Liver (tissue), 9 donors: Measurements from ENCODE around the gene CCSAP. TPM values are rescaled to one million over a fixed set of nuclear protein-coding genes. Genes with fewer than 3 reads are reported as not detected.

Experiments
- DNase-seq: peaks from one replicate; pipeline ENCODE4 v3.0.0-alpha.2; 2017; ENCODE audit warnings: low spot score
- H3K27ac ChIP-seq, 2 donors: one replicate each; pipeline ENCODE4 v1.7.0; 2013; ENCODE audit warnings: inconsistent platforms in 2 of 2, low read length in 2 of 2, control low read depth in 1 of 2, low read depth in 1 of 2, mild to moderate bottlenecking in 1 of 2
- H3K27me3 ChIP-seq, 4 donors: one replicate each; pipeline versions ENCODE4 v1.6.1 to v1.7.0; 2013; ENCODE audit warnings: low read length in 3 of 4, inconsistent platforms in 1 of 4, mild to moderate bottlenecking in 1 of 4, moderate library complexity in 1 of 4; ENCODE audit not compliant: control insufficient read depth in 4 of 4, insufficient read depth in 4 of 4
- H3K36me3 ChIP-seq, 4 donors: one replicate each; pipeline versions ENCODE4 v1.6.1 to v1.7.0; 2013; ENCODE audit warnings: low read length in 3 of 4, mild to moderate bottlenecking in 3 of 4, low read depth in 1 of 4, moderate library complexity in 1 of 4; ENCODE audit not compliant: control insufficient read depth in 4 of 4, insufficient read depth in 3 of 4
- H3K4me1 ChIP-seq, 4 donors: one replicate each; pipeline versions ENCODE4 v1.6.1 to v1.7.0; 2013; ENCODE audit warnings: low read length in 3 of 4, mild to moderate bottlenecking in 3 of 4, moderate library complexity in 1 of 4; ENCODE audit not compliant: control insufficient read depth in 4 of 4, insufficient read depth in 4 of 4
- H3K4me3 ChIP-seq, 3 donors: one replicate each; pipeline versions ENCODE4 v1.6.1 to v1.7.0; 2013; ENCODE audit warnings: low read length in 3 of 3, control low read depth in 1 of 3, low read depth in 1 of 3, mild to moderate bottlenecking in 1 of 3
- H3K9ac ChIP-seq, 2 donors: one replicate each; pipeline ENCODE4 v1.7.0; 2013; ENCODE audit warnings: low read length in 2 of 2, mild to moderate bottlenecking in 2 of 2, moderate library complexity in 2 of 2, control low read depth in 1 of 2, low read depth in 1 of 2
- H3K9me3 ChIP-seq, 4 donors: one replicate each; pipeline versions ENCODE4 v1.6.1 to v1.7.0; 2013; ENCODE audit warnings: low read length in 3 of 4; ENCODE audit not compliant: control insufficient read depth in 4 of 4
- FOXA1 ChIP-seq: IDR thresholded peaks from 2 replicates; pipeline ENCODE4 v1.6.1; 2016; ENCODE audit warnings: antibody characterized with exemption
- FOXA2 ChIP-seq: IDR thresholded peaks from 2 replicates; pipeline ENCODE4 v1.6.1; 2016; ENCODE audit warnings: antibody characterized with exemption
- HNF4A ChIP-seq, 2 donors: conservative IDR thresholded peaks; 2 replicates each; pipeline ENCODE4 v1.6.1; 2016; ENCODE audit warnings: antibody characterized with exemption in 2 of 2, mild to moderate bottlenecking in 2 of 2
- RXRA ChIP-seq, 2 donors: IDR thresholded peaks; 2 replicates each; pipeline ENCODE4 v1.6.1; 2017 to 2018; ENCODE audit warnings: antibody characterized with exemption in 2 of 2, mild to moderate bottlenecking in 1 of 2
- SP1 ChIP-seq: IDR thresholded peaks from 2 replicates; pipeline ENCODE4 v1.6.1; 2018; ENCODE audit warnings: antibody characterized with exemption, mild to moderate bottlenecking
- TAF1 ChIP-seq: conservative IDR thresholded peaks from 2 replicates; pipeline ENCODE4 v1.6.1; 2016; ENCODE audit warnings: antibody characterized with exemption, mild to moderate bottlenecking
- WGBS: extraction: QIAGEN DNeasy Blood & Tissue Kit; methylation state at CpG from one replicate; pipeline ENCODE4 v1.1.7; 2013; 5-methylcytosine and 5-hydroxymethylcytosine counted together
- polyA plus RNA-seq, 2 donors: library from polyadenylated mRNA; stranded (reverse) in 1 of 2; unstranded in 1 of 2; fragments of 200-250 nt in 1 of 2; fragments of >200 nt in 1 of 2; fragmentation: Nextera tagmentation in 1 of 2; extraction: Ambion mirVana in 1 of 2; gene quantifications; one replicate each; pipeline versions ENCODE4 v1.2.1 to v1.2.3, GENCODE V29; 2013 to 2015
- total RNA-seq, 2 donors: library from RNA; depleted of rRNA; stranded (reverse); fragments of >200 nt; gene quantifications; one replicate each; pipeline ENCODE4 v1.2.3, GENCODE V29; 2014
- TF ChIP-seq, protein P1 (sequence below): IDR thresholded peaks from 2 replicates; pipeline ENCODE4 v1.6.1; 2016; ENCODE audit warnings: antibody characterized with exemption
- TF ChIP-seq, protein P2 (sequence below): fragments of 150-350 bp; IDR thresholded peaks from 2 replicates; pipeline ENCODE4 v1.5.1; 2017; ENCODE audit warnings: improper control_type of control experiment, low read depth, low read length; ENCODE audit not compliant: missing input control
- TF ChIP-seq, protein P3 (sequence below): IDR thresholded peaks from 2 replicates; pipeline ENCODE4 v1.6.1; 2016; ENCODE audit warnings: antibody characterized with exemption
- TF ChIP-seq, protein P4 (sequence below): IDR thresholded peaks from 2 replicates; pipeline ENCODE4 v1.6.1; 2016; ENCODE audit warnings: antibody characterized with exemption, mild to moderate bottlenecking
- donor health status: healthy.
- donor health status: healthy.
- donor health status: healthy.
- donor health status: healthy.
- donor health status: healthy.

Gene CCSAP
- total and polyA plus RNA-seq, 4 donors, result 0.77 to 4.6 (median 1.7) TPM

DNA sequence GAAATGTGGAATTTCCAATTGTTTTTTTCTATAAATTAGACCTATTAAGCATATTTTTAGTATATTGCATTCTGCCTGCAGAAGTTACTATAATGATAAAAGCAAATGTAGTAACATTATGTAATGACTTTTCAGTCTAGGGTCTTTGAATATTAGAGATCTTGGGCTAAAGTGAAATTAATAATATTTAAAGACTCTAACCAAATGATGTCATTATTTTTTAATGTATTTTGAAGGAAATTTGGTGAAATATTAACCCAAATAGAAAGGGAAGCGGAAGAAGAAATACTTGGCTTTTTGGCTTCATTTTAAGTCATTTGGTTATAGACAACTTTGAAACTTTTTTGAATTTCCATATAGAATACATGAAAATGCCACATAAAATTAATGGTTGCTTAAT is 45.1 kb downstream of the CCSAP start:
- no peaks in the 10 kb centered on the region for H3K27me3 ChIP-seq
- H3K4me1 ChIP-seq, result peaks cover 0 to 22% (median 18%) of the 10 kb centered on the region in 4 donors
- WGBS, result 68% methylated on average over 1 of the region's 1 CpG
- no peak for TF ChIP-seq HNF4A (conservative IDR thresholded peaks at IDR 0.05)
- TF ChIP-seq, protein P1, sequence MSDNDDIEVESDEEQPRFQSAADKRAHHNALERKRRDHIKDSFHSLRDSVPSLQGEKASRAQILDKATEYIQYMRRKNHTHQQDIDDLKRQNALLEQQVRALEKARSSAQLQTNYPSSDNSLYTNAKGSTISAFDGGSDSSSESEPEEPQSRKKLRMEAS, result no peak
- H3K9ac ChIP-seq, result no peak overlapping the region
- H3K4me3 ChIP-seq, result no peak overlapping the region
- H3K27ac ChIP-seq, result no peak overlapping the region
- H3K36me3 ChIP-seq, result peaks cover 4 to 25% (median 21%) of the 10 kb centered on the region in 4 donors
- no peak for DNase-seq
- no peaks in the 10 kb centered on the region for H3K9me3 ChIP-seq

DNA sequence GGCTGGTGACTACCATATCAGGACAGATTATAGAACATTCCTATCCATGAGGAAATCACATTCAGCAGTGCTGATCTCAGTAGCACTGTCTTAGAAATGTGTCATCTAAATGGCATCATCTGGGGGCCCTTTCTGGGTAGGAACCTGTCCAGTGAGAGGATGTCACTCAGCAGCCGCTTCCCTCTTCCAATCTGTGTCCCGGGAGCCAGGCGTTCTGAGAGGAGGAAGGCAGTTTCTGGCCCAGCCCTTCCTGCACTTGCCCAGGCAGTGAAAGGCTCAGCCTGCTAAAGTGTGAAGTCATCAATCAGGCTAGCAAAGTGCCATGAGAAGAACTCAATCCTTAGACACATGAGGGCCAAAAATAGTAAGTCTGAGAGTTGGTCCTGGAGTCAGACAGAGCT is 46.3 kb downstream of the CCSAP start:
- no peak overlapping the region for H3K9ac ChIP-seq
- 91% methylated on average over 3 of the region's 3 CpGs for WGBS
- no peak overlapping the region for H3K27ac ChIP-seq
- H3K4me3 ChIP-seq, result no peak overlapping the region
- no peak for TF ChIP-seq FOXA2
- TF ChIP-seq, protein P2, sequence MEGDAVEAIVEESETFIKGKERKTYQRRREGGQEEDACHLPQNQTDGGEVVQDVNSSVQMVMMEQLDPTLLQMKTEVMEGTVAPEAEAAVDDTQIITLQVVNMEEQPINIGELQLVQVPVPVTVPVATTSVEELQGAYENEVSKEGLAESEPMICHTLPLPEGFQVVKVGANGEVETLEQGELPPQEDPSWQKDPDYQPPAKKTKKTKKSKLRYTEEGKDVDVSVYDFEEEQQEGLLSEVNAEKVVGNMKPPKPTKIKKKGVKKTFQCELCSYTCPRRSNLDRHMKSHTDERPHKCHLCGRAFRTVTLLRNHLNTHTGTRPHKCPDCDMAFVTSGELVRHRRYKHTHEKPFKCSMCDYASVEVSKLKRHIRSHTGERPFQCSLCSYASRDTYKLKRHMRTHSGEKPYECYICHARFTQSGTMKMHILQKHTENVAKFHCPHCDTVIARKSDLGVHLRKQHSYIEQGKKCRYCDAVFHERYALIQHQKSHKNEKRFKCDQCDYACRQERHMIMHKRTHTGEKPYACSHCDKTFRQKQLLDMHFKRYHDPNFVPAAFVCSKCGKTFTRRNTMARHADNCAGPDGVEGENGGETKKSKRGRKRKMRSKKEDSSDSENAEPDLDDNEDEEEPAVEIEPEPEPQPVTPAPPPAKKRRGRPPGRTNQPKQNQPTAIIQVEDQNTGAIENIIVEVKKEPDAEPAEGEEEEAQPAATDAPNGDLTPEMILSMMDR, result no peak
- DNase-seq, result no peak
- peaks cover 0 to 22% (median 18%) of the 10 kb centered on the region in 4 donors for H3K4me1 ChIP-seq
- H3K9me3 ChIP-seq, result no peaks in the 10 kb centered on the region
- H3K36me3 ChIP-seq, result peaks cover 5 to 22% (median 20%) of the 10 kb centered on the region in 4 donors
- no peaks in the 10 kb centered on the region for H3K27me3 ChIP-seq

DNA sequence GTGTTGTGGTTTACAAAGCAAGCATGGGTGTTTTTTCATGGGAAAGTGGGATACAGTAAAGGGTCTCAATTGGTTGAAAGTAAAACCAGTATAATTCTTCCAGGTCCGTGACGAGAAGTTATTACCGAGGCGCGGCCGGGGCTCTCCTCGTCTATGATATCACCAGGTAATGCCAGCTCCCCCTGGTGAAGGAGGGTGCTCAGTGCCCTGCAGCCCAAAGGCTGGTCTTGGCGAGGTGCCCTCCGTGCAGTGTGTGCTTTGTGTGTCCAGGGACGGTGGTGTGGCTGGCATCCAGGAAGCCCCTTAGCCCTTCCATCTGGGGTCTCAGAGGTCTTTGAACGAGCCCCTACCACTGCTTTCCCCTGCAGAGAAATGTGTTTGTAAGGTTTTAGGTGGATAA is 47.1 kb downstream of the CCSAP start:
- Histone ChIP-seq H3K9me3 (no peaks in the 10 kb centered on the region), H3K36me3 (peaks cover 5 to 24% (median 21%) of the 10 kb centered on the region in 4 donors), H3K4me1 (peaks cover 0 to 22% (median 18%) of the 10 kb centered on the region in 4 donors), H3K9ac (no peak overlapping the region), H3K27me3 (no peaks in the 10 kb centered on the region), H3K4me3 (no peak overlapping the region), H3K27ac (no peak overlapping the region)
- TF ChIP-seq, protein P3, sequence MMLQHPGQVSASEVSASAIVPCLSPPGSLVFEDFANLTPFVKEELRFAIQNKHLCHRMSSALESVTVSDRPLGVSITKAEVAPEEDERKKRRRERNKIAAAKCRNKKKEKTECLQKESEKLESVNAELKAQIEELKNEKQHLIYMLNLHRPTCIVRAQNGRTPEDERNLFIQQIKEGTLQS, result no peak
- TF ChIP-seq TAF1 (no peak), SP1 (no peak), RXRA (IDR thresholded peaks at IDR 0.05) (no peak), FOXA2 (no peak), FOXA1 (no peak)
- TF ChIP-seq, protein P4, sequence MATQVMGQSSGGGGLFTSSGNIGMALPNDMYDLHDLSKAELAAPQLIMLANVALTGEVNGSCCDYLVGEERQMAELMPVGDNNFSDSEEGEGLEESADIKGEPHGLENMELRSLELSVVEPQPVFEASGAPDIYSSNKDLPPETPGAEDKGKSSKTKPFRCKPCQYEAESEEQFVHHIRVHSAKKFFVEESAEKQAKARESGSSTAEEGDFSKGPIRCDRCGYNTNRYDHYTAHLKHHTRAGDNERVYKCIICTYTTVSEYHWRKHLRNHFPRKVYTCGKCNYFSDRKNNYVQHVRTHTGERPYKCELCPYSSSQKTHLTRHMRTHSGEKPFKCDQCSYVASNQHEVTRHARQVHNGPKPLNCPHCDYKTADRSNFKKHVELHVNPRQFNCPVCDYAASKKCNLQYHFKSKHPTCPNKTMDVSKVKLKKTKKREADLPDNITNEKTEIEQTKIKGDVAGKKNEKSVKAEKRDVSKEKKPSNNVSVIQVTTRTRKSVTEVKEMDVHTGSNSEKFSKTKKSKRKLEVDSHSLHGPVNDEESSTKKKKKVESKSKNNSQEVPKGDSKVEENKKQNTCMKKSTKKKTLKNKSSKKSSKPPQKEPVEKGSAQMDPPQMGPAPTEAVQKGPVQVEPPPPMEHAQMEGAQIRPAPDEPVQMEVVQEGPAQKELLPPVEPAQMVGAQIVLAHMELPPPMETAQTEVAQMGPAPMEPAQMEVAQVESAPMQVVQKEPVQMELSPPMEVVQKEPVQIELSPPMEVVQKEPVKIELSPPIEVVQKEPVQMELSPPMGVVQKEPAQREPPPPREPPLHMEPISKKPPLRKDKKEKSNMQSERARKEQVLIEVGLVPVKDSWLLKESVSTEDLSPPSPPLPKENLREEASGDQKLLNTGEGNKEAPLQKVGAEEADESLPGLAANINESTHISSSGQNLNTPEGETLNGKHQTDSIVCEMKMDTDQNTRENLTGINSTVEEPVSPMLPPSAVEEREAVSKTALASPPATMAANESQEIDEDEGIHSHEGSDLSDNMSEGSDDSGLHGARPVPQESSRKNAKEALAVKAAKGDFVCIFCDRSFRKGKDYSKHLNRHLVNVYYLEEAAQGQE, result no peak
- TF ChIP-seq, protein P1, result no peak
- DNase-seq, result no peak
- WGBS, result 74% methylated on average over 11 of the region's 11 CpGs
